Sigmoid colon (tissue), 3 donors: ENCODE data around the gene NPY4R.

Experiments used
- POLR2A ChIP-seq, 2 donors: fragments of 450-650 bp; IDR thresholded peaks; one replicate each; pipeline ENCODE4 v1.6.1; 2016; ENCODE audit warnings: antibody characterized with exemption in 2 of 2, mild to moderate bottlenecking in 2 of 2, moderate library complexity in 2 of 2
- TF ChIP-seq, protein P1 (sequence below), 4 experiments: fragments of 450-650 bp in 3 of 4; fragments of 200-600 bp in 1 of 4; IDR thresholded peaks; one replicate each; pipeline ENCODE4 v1.5.1; 2016 to 2019; ENCODE audit warnings: antibody characterized with exemption in 4 of 4, mild to moderate bottlenecking in 3 of 4, moderate library complexity in 2 of 4

DNA sequence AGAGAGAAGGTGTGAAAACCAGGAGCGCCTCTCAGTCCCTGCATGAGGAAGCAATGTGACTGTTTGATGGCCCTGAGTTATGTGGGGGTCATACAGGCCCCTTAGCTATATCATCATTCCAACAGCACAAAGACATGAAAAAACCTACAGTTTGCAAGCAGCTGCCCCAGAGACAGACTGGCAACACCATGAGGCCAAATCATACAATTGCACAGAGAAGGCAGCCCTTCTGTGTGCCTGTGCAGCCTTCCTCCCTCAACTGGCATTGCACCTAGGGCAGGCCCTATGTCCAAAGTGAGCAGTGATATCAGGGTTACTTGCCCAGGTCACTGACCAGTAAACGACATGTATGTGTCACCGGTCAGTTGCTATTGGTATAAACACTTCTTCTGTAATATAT, 49.1 kb upstream of the NPY4R start:
- TF ChIP-seq, protein P1, sequence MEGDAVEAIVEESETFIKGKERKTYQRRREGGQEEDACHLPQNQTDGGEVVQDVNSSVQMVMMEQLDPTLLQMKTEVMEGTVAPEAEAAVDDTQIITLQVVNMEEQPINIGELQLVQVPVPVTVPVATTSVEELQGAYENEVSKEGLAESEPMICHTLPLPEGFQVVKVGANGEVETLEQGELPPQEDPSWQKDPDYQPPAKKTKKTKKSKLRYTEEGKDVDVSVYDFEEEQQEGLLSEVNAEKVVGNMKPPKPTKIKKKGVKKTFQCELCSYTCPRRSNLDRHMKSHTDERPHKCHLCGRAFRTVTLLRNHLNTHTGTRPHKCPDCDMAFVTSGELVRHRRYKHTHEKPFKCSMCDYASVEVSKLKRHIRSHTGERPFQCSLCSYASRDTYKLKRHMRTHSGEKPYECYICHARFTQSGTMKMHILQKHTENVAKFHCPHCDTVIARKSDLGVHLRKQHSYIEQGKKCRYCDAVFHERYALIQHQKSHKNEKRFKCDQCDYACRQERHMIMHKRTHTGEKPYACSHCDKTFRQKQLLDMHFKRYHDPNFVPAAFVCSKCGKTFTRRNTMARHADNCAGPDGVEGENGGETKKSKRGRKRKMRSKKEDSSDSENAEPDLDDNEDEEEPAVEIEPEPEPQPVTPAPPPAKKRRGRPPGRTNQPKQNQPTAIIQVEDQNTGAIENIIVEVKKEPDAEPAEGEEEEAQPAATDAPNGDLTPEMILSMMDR (IDR thresholded peaks at IDR 0.05) = no peak
- no peak for TF ChIP-seq POLR2A (IDR thresholded peaks at IDR 0.05)
